ENCODE results near the gene TRPM4.
A peak's percentile ranks its signal among the peaks of the same experiment; 100 is the strongest.
"Not testable (repeated sequence)": the region's sequence is repeated elsewhere in the genome, so short reads cannot be mapped to it uniquely, and the experiment has no call there.

TRPM4 gene

GRCh38 chr19:49151267-49152118 is 6.1 kb upstream of the TRPM4 start:
- DNase-seq: peak in 5 of 6 experiments; percentile 12 to 45 (median 22)

DNA sequence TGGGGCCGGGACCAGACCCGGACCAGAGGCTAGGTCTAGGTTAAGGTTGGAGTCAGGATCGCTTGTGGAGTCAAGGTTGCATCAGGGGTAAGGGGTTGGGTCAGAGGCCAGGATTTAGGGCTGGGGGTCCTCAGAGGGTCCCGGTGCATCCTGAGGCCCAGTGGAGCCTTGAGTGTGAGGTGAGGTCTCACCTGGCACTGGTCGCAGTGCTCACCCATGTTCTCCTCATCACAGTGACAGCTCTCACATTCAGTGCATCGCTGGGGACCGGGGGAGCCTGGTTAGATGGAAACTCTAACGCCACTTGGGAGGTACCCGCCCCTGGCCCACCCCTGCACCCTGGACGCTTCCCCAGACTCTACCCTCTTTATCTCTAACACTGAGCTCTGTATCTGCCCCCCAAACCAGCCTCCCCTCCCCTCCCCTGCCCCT is 5.5 kb upstream of the TRPM4 start:
- no peak for DNase-seq

GRCh38 chr19:49153167-49153809 is 4.3 kb upstream of the TRPM4 start:
- DNase-seq: no peak

- no peak for DNase-seq
Observed at GRCh38 chr19:49154279-49154678, 3.3 kb upstream of the TRPM4 start.

DNA sequence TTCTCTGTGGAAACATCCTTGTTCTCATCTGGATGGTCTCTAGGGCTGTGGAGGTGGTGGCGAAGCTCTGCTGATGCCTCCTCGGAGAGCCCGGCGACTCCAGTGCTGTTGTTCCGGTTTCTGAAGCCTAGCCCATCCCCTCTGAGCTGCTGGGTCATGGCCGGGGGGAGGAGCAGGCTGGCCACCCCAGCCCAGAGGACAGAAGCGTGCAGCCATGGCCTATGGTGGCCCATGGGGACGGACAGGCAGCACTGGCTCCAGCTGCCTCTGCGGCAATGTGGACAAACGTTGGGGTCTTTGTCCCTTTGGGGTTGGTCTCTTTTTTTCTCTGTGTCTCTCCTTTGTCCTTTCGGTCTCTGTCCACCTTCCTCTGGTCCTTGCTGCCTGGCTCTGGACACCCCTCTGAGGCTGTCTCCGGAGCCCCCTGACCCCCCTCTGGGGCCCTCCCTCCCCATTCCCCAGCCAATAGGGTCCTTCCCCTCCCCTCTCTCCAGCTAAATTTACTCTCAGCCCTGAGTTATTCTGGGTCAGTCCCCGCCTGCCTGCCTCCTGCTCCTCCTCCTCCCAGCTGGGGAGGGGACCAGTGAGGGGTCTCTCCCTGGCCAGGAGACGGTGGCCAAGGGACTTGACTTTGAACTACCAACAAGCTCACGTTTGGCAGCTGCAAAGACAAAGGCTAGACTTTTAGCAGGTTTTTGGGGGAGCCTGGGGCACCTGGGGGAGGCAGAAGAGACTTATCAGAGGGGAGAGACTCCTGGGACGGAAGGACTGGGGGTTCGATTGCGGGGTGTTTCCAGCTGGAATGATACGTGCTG is 2.4 kb upstream of the TRPM4 start, which contains the start of gene HRC:
HRC (minus strand) TSS at position 392 of the 815 bp plus-strand sequence; CDS start at position 233, 159 bp downstream.
- DNase-seq: no peak

DNA sequence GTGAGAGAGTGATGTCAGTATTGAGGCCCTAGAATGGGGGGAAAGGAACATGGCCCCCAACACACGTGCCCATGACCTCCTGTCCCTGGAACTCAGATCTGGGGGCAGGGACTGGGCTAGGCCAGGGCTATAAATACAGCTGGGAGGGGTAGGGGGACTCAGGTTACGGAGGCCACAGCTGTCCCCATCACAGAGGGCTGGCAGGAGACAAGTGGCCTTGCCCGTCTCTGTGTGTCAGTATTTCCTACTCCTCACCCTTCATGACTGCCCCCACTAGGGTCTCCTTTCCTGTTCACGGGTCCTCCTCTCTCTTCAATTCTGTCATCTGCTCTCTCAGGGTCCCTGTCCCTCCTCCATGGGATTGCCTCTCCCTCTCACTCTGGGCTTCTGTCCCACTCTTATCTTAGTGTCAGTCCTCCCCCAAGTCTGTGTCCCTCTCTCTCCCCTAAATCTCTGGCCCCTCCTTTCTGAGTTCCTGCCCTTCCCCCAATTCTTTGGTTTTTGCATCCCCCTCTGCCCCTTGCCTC is 1.7 kb upstream of the TRPM4 start:
- no peak for DNase-seq

DNA sequence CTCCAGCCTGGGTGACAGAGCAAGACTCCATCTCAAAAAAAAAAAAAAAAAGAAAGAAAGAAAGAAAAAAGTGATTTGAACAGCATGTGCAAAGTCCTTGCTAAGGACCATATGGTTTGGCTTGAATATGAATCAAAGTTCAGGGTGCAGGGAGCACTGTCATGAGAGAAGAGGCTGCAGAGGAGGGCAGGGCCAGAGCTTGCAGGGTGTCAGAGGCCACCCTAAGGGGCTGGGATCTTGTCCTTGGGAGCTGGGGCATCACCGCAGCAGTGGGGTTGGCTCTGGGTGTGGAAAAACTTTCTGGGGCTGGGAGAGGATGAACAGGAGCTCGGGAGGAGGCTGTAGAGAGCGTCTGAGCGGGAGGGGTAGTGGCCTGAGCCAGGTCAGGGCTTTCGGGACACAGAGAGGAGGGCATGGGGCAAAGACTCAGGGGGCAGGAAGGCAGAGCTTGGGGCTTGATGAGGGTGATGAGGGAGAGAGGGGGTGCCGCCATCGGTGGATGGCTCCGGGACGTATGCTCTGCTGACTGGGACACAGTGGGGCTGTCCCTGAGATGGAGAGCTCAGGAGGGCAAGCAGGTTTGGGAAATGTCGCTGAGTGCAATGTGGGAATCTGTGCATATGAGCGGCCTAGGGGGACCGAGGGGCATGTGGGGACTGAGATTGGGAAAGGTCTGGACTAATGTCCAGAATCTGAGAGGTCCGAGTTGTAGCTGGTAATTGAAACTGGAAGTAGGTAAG is 3.0 kb downstream of the TRPM4 start:
- no peak for DNase-seq

- no peak for DNase-seq
Observed at GRCh38 chr19:49161987-49162386, 4.4 kb downstream of the TRPM4 start.

DNA sequence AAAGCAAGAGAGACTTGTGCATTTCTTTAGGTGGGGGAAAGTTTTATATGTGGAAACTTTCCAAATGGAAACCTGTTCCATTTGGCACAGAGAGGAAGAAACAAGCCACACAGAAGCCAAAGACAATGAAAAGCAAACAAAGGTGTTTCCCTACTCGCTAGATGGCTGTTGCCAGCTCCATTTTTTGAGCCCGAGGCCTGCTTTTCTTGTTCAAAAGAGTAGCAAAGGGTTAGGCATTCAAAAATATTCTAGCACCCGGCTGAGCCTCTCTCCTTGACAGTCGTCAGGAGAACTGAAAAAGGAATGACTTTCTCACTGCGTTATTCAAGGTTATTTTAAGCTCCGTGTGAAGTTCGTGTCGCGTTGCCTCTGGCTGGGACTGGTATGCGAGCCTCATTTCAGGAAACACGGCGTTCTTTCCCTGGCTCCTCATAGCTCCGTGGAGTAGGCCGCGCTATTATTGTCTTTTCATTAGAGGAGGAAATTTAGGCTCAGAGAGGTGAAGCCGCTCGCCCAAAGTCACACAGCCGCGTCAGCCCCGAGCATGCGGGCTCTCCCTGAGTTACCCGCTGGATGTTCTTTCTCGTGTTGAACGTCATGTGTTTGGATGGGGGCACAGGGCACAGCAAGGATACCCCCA is 7.6 kb downstream of the TRPM4 start:
- no peak for DNase-seq

- no peak for DNase-seq
Observed at GRCh38 chr19:49165865-49166301, 8.3 kb downstream of the TRPM4 start.

DNA sequence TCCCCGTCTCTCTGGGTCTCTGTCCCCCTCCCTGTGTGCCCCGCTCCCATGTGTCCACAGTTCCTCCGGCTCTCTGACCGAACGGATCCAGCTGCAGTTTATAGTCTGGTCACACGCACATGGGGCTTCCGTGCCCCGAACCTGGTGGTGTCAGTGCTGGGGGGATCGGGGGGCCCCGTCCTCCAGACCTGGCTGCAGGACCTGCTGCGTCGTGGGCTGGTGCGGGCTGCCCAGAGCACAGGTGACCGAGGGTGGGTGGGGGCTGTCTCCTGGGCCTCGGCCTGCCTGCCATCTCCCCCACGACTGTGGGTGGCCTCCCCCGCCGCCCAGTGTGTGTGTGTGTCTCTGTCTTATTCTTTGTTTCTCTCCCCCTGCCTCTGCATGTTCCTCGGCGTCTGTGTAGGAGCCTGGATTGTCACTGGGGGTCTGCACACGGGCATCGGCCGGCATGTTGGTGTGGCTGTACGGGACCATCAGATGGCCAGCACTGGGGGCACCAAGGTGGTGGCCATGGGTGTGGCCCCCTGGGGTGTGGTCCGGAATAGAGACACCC is 10.3 kb downstream of the TRPM4 start:
- no peak for DNase-seq

GRCh38 chr19:49168421-49168820 is 10.8 kb downstream of the TRPM4 start:
- no peak for DNase-seq

- DNase-seq: no peak
Observed at GRCh38 chr19:49173198-49173597, 15.6 kb downstream of the TRPM4 start.

- DNase-seq: no peak
Observed at GRCh38 chr19:49180659-49181058, 23.1 kb downstream of the TRPM4 start.

GRCh38 chr19:49182010-49182847 is 24.6 kb downstream of the TRPM4 start:
- not testable (repeated sequence) for DNase-seq

GRCh38 chr19:49182848-49183375 is 25.3 kb downstream of the TRPM4 start:
- DNase-seq: no peak

GRCh38 chr19:49186108-49186507 is 28.5 kb downstream of the TRPM4 start:
- no peak for DNase-seq

DNA sequence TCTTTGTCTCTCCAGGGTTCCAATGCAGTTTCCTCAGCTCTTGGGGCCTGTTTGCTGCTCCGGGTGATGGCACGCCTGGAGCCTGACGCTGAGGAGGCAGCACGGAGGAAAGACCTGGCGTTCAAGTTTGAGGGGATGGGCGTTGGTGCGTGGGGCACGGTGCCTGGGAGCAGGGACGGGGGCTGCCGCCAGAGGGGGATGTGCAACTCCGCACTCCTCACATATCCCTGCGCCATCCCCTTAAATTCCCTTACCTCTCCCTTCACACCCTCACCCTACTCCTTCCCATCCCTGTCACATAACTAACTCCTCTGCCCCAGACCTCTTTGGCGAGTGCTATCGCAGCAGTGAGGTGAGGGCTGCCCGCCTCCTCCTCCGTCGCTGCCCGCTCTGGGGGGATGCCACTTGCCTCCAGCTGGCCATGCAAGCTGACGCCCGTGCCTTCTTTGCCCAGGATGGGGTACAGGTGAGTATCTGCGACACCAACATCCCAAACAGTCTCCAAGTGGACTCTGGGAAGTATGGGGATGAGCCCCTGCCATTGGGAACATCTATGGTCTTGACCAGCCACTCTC is 31.1 kb downstream of the TRPM4 start:
- no peak for DNase-seq

DNA sequence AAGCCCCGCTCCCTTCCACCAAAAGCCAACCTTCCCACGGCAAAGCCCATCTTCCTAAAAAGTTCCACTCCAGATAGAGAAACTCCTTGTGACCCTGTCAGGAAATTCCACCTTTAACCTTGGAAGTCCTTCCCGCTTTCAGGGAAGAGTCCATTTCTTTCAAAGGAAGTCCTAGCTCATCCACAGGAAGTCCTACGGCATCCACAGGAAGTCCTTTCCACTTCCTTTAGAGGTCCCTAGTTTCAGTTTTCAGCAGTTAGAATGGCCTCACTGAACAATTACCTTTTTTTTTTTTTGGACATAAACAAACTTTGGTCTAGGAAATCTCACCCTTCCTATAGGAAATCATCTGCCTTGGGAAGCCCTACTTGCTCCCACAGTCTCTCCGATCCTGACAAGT is 31.7 kb downstream of the TRPM4 start:
- no peak for DNase-seq

- no peak for DNase-seq
Observed at GRCh38 chr19:49190781-49191180, 33.2 kb downstream of the TRPM4 start.
